Tibial nerve (tissue), 4 donors: ENCODE data around the gene FSTL4.

Source experiments
- CTCF ChIP-seq, 5 experiments: fragments of 200-600 bp in 3 of 5; fragments of 450-650 bp in 2 of 5; sonication (generic) in 3 of 5; IDR thresholded peaks; one replicate each; pipeline ENCODE4 v1.5.1; 2016 to 2019; ENCODE audit warnings: antibody characterized with exemption in 5 of 5, mild to moderate bottlenecking in 3 of 5, moderate library complexity in 2 of 5
- EP300 ChIP-seq, 2 donors: sonication (generic); formaldehyde crosslinking; IDR thresholded peaks; one replicate each; pipeline ENCODE4 v1.6.1; 2017; ENCODE audit warnings: antibody characterized with exemption in 2 of 2, mild to moderate bottlenecking in 1 of 2

DNA sequence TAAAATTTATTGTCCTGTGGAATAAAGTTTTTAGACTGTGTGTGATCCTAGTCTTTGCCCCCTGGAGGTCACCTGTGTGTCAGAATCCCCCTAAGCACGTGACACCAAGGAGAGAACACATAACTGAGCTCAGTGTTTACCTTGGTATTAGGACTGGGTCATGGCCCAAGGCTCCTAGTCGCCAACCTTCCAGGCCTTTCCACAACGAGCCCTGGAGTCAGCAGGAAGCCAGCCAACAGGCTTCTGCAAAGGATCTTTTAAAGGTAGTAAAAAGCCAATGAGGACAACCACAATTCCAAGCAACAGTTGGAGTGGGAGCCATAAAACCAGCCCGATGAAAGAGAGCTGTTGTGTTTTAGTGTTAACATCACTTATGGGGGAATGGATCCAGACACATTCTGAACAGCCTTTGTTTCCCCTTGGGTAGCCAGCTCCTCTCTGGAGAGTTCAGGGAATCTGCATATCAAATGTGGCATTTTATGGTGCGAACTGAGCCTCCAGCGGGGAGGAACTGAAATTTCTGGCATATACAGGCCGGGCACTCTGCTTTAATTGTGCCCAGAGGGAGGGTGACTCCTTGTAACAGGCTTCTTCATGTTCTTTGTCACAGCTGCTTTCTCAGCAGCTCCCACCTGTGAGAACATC, 239.9 kb downstream of the FSTL4 start:
- TF ChIP-seq EP300 (IDR thresholded peaks at IDR 0.05) (no peak), CTCF (IDR thresholded peaks at IDR 0.05) (no peak)
